Measurements from ENCODE around the gene CACNA1A. TPM values are rescaled to one million over a fixed set of nuclear protein-coding genes. Genes with fewer than 3 reads are reported as not detected.
"Not testable (repeated sequence)": the region's sequence is repeated elsewhere in the genome, so short reads cannot be mapped to it uniquely, and the experiment has no call there.

CACNA1A gene
- total RNA-seq, 2 donors from 2014 or later, result 1.7 to 5.1 TPM

DNA sequence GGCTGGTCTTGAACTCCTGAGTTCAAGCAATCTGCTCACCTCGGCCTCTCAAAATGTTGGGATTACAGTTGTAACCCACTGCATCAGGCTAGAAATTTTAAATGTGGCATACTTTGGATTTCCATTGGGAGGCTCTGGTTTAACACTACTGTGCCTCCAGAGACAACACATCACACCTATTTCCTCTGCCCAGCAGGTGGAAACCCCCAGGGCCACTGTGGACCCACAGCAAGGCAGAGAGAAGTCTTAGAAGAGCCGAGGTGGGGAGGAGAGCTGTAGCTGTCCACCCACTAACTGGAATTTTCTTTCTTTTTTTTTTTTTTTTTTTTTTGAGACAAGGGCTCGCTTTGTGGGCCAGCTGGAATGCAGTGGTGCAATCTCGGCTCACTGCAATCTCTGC is 316.7 kb downstream of the CACNA1A start:
- intact Hi-C loops (cut with DNase I), result no loop called here
- no peak for DNase-seq (ENCODE audit: low spot score)

DNA sequence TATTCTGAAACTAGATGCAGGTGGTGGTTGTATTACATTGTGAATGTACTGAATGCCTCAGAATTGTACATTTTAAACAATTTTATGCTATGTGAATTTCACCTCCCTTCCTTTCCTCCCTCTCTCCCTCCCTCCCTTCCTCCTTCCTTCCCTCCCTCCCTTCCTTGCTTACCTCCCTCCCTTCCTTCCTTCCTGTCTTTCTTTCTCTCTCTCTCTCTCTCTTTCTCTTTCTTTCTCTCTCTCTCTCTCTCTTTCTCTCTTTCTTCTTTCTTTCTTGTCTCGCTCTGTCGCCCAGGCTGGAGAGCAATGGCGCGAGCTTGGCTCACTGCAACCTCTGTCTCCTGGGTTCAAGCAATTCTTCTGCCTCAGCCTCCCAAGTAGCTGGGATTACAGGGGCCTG is 318.9 kb downstream of the CACNA1A start:
- no peak for DNase-seq (ENCODE audit: low spot score)
- intact Hi-C loops (cut with DNase I), result no loop called here

DNA sequence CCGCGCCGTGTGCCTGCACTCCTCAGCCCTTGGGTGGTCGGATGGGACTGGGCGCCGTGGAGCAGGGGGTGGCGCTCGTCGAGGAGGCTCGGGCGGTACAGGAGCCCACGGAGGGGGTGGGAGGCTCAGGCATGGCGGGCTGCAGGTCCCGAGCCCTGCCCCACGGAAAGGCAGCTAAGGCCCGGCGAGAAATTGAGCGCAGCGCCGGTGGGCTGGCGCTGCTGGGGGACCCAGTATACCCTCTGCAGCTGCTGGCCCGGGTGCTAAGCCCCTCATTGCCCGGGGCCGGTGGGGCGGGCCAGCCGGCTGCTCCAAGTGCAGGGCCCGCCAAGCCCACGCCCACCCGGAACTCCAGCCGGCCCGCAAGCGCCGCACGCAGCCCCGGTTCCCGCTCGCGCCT is 319.6 kb downstream of the CACNA1A start:
- intact Hi-C loops (cut with DNase I); DNase-seq (ENCODE audit: low spot score): not testable (repeated sequence)

DNA sequence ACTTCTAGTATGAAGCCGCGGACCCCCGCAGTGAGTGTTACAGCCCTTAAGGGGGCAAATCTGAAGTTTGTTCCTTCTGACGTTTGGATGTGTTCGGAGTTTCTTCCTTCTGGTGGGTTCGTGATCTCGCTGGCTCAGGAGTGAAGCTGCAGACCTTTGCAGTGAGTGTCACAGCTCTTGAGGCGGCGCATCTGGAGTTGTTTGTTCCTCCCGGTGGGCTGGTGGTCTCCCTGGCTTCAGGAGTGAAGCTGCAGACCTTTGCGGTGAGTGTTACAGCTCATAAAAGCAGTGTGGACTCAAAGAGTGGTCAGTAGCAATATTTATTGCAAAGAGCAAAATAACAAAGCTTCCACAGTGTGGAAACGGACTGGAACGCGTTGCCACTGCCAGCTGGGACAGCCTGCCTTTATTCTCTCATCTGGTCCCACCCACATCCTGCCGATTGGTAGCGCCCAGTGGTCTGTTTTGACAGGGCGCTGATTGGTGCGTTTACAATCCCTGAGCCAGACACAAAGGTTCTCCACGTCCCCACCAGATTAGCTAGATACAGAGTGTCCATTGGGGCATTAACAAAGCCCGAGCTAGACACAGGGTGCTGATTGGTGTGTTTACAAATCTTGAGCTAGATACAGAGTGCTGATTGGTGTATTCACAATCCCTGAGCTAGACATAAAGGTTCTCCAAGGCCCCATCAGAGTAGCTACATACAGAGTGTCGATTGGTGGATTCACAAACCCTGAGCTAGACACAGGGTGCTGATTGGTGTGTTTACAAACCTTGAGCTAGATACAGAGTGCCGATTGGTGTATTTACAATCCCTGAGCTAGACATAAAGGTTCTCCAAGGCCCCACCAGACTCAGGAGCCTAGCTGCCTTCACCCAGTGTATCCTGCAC is 320.3 kb downstream of the CACNA1A start:
- intact Hi-C loops (cut with DNase I); DNase-seq (ENCODE audit: low spot score): not testable (repeated sequence)

DNA sequence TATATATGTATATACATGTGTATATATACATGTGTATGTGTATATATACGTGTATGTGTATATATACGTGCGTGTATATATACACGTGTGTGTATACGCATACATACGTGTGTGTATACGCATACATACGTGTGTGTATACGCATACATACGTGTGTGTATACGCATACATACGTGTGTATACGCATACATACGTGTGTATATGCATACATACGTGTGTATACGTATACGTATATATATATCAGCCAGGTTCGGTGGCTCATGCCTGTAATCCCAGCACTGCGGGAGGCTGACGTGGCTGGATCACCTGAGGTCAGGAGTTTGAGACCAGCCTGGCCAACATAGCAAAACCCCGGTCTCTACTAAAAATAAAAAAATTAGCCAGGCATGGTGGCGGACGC is 321.4 kb downstream of the CACNA1A start:
- DNase-seq (ENCODE audit: low spot score); intact Hi-C loops (cut with DNase I): not testable (repeated sequence)

DNA sequence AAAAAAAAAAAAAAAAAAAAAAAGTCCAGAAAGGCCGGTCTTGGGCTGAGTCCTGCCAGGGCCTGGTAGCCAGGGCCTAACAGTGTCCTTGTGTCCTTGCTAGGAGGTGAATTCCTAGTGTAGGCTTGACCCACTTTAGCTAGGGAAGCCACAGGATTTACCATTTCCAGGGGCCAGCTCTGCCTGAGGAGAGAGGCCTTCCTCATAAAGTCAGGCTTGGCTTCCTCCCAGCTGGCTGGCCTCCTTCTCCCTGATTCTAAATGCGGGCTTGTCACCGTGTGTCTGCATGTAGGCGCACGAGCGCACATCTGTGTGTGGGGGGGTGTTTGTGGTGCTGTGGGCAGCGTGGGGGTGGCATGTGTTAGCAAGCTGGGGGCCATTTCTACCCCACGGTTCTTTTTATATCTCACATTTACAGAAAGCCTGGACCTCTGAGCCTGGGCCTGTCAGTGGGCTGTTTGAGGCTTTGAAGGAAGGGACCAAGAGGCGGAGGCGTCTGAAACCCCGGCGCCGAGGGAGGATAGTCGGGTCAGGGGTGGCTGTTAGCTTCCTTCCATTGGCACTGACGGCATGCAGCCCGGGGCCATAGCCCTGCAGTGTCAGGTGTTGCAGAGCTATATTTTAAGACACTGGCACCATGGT is 324.4 kb downstream of the CACNA1A start:
- intact Hi-C loops (cut with DNase I), result no loop called here
- peak; percentile 88 for DNase-seq (ENCODE audit: low spot score)

DNA sequence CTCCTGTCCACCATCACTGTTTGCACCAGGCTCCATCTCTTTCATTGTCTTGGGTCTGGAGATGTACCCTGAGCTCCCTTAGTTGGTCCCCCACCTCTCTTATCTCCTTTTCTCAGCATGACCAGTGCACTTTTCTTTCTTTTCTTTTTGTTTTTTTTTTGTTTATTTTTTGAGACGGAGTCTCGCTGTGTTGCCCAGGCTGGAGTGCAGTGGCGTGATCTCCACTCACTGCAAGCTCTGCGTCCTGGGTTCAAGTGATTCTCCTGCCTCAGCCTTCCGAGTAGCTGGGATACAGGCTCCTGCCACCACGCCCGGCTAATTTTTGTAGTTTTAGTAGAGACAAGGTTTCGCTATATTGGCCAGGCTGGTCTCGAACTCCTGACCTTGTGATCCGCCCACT is 328.0 kb downstream of the CACNA1A start:
- DNase-seq (ENCODE audit: low spot score); intact Hi-C loops (cut with DNase I): not testable (repeated sequence)

DNA sequence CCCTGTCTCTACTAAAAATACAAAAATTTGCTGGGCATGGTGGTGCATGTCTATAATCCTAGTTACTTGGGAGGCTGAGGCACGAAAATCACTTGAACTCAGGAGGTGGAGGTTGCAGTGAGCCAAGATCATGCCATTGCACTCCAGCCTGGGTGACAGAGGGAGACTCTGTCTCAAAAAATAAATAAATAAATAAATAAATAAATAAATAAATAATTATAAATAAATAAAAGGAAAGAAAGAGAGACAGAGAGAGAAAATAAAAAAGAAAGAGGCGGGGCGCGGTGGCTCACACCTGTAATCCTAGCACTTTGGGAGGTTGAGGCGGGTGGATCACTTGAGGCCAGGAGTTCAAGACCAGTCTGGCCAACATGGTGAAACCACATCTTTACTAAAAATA is 328.7 kb downstream of the CACNA1A start:
- intact Hi-C loops (cut with DNase I); DNase-seq (ENCODE audit: low spot score): not testable (repeated sequence)

DNA sequence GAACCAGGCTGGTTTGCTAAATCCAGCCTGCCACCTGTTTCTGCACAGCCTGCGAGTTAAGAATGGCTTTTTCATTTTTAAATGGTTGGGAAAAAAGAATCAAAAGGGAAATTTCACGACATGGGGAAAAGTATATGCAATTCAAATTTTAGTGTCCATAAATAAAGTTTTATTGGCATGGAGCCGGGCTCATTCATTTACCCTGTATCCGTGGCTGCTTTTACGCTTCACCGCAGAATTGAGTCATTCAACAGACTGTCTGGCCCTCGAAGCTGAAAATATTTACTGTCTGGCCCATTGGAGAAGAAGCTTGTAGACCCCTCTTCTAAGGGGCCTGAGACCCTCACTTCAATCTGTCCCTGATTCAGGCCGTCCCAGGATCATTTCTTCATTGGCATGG is 329.9 kb downstream of the CACNA1A start:
- intact Hi-C loops (cut with DNase I), result no loop called here
- DNase-seq (ENCODE audit: low spot score), result no peak

DNA sequence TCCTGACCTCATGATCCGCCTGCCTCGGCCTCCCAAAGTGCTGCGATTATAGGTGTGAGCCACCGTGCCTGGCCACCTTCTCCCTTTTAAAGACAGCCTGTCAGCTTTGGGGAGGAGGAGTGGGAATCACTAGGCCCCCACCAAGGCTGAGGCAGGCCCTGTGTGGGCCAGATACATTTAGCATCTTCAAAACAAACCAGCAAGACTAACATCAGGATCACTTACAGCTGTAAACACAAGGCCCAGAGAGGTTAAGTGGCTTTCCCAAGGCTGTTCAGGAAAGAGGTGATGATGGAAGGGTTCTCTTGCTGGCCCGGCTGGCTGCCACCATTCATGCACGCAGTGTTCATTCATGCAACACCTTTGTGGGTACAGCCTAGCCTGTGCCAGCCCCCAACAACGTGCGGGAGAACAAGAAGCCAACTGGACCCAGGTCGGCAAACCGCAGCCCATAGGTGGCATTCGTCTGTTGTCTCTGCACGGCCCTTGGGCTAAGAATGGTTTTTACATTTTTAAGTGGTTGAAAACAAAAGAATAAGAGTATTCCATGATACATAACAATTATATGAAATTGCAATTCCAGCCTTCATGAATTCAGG is 333.0 kb downstream of the CACNA1A start:
- intact Hi-C loops (cut with DNase I), result no loop called here
- no peak for DNase-seq (ENCODE audit: low spot score)

DNA sequence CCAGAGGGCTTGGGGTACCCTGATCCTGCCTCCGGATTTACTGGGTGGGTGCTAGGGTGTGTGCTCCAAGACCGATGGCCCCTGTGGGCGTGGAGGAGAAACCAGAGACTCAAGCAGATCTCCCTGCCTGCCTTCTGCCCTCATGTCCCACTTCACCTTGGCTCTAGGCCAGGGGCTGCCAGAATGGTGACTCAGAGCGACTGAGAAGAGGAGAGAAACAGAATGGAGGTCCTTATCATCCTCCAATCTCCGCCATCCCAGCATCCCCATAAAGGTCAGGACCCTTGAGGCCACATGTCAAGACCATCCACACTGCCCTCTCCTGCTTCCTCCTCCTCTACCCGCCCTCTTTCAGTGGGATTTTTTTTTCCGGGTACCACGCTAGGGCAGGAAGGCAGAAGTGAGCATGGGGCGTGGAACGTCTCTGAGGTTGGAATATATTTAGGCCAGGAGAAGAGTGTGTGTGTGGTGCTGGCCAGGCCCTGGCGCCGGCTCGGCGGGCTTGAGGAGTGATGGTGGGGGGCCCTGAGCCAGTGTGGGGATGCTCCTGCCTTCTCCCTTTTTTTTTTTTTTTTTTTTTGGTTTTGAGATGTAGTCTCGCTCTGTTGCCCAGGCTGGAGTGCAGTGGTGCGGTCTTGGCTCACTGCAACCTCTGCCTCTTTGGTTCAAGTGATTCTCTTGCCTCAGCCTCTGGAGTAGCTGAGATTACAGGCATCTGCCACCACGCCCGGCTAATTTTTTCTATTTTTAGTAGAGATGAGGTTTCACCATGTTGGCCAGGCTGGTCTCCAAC is 333.7 kb downstream of the CACNA1A start:
- peak; percentile 95 for DNase-seq (ENCODE audit: low spot score)
- intact Hi-C loops (cut with DNase I), result no loop called here

DNA sequence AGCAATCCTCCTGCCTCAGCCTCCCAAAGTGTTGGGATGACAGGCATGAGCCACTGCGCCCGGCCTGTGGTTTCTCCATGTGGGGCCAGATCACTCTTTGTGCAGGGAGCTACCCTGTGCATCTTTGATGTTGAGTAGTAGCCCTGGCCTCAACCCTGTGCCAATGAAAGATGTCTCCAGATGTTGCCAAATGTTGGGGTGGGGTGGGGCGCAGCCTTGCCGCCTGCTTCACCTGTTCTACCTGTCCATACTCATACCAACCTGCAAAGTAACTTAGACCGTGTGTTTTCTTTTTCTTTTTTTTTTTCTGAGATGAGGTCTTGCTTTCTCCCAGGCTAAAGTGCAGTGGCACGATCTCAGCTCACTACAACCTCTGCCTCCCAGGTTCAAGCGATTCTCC is 335.1 kb downstream of the CACNA1A start:
- no peak for DNase-seq (ENCODE audit: low spot score)
- intact Hi-C loops (cut with DNase I), result no loop called here

DNA sequence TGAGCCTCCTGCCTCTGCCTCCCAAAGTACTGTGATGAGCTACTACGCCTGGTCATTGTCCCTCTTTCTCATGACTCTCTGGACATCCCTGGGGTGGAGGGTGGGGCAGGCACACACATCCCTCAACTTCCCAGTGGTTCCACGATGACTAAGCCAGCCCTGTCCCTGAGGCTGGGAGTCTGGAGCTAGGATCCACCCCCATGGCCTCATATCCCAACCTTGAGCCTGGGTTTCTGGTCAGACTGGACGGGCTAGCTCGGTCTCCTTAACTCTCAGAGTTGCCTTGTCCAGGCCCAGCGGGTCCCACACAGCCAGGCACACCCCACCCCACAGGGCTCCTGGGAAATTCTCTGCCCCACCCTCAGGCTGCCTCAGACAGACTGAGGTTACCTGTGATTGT is 336.5 kb downstream of the CACNA1A start:
- DNase-seq (ENCODE audit: low spot score), result no peak
- intact Hi-C loops (cut with DNase I), result no loop called here

DNA sequence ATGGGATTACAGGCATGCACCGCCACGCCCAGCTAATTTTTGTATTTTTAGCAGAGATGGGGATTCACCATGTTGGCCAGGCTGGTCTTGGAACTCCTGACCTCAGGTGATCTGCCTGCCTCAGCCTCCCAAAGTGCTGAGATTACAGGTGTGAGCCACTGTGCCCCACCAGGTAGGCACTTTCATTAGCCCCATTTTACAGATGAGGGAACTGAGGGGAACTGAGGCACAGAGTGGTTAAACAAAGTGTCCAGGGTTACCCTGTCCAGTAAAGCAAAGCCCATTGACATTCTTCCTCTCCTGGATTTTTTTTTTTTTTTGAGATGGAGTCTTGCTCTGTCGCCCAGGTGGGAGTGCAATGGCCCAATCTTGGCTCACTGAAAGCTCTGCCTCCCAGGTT is 340.1 kb downstream of the CACNA1A start:
- intact Hi-C loops (cut with DNase I); DNase-seq (ENCODE audit: low spot score): not testable (repeated sequence)

DNA sequence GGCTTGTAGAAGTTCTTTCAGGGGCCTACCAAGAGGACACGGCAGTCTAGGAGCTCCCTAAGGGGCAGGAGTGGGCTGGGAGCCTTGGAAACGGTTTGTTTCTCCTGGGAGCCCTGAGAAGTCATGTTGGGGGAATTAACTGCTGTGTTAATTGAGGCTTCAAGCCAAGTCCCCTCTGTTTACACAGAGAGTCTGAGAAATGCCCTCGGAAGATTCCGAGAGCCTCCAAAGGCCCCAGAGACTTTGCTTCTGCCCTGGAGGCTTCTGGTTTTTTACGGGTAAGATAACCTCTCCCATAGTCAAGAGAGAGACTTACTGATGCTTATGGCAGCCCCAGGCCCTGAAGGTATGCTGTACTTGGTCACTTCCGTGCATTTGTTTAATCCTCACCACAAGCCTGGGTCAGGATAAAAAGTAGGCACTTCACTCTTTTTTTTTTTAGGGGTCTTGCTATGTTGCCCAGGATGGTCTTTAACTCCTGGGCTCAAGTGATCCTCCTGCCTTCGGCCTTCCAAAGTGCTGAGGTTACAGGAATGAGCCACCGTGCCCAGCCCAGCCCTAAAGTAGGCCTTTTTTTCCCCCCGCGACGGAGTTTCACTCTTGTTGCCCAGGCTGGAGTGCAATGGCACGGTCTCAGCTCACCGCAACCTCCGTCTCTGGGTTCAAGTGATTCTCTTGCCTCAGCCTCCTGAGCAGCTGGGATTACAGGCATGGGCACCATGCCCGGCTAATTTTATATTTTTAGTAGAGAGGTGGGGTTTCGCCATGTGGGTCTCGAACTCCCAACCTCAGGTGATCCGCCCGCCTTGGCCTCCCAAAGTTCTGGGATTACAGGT is 340.9 kb downstream of the CACNA1A start:
- DNase-seq (ENCODE audit: low spot score), result no peak
- intact Hi-C loops (cut with DNase I), result no loop called here

DNA sequence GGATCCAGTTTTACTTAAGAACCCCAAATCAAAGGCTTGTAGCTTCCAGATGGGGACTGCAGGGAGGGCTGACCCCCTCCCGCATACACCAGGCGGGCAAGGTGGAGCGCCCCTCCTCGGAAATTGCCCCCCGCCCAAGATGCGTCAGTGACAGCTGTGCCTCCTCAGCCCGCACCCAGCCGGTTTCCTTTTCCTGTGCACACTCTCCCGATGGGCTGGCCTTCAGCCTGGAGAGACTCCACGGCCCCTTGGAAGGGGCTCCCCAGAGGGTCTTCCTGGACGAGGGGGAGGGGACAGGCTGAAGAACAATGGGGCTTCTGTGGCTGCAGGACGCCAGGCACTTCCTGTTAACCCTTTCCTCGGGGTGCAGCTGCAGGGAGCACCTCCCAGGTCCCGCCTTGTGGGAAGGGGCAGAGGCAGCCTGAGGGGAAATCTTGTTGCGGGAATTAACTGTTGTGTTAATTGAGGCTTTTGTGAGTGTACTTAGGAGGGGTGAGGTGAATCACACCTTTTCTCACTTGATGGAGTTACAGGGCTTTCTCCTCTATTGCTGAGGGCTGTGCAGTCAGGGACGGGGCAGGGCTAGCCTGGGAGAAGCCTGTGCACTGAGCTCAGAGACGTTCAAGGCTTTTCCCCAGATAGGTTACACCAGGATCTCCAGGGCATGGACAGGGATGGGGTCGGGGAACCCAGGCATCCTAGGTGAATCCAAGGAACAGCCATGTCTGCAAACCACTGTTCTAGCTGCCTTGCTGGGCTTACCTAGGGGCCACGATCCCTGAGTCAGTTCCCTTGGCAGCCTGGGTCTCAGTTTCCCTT is 341.7 kb downstream of the CACNA1A start:
- DNase-seq (ENCODE audit: low spot score), result no peak
- intact Hi-C loops (cut with DNase I), result no loop called here

DNA sequence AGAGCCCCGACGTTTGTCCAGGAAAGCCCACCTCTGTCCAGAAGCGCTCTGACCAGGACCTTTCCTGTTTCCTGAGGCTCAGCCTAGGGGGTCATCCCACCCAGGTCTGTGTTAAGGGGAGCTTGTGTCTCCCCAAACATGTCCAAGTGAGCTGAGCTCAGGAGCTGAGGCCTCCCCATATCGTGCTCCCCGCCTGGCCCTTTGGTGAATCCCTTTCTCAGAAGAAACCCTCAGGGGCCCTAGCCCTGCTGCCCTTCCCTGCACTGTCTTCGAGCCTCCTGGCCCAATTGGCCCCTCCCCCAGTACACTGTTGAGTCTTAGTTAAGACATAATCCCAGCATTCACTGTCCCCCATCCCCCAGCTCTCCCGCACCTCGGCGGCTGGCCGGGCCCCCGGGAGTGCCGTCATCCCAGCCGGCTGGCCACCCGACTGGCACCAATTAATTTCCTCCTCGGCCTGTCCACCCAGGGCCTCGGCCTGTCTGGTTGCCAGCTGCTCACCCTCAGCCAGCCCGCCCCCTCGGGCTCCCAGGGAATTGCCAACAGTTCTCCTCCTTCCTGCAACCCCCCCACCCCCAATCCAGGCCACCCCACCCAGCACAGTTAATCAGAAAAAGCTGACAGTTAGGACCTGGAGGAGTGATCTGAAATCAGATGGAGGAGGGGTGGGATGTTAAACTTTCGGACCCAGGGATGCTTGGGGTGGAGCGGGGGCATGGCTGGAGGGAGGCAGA is 342.5 kb downstream of the CACNA1A start:
- intact Hi-C loops (cut with DNase I), result no loop called here
- peak; percentile 89 for DNase-seq (ENCODE audit: low spot score)

Data from posterior vena cava (tissue), 2 donors.